Measurements from ENCODE around the gene SLCO1B1. TPM values are rescaled to one million over a fixed set of nuclear protein-coding genes. Genes with fewer than 3 reads are reported as not detected.

SLCO1B1 gene
- total RNA-seq, result not detected in 2 replicates

GRCh38 chr12:21130998-21131397 lies at the start of gene SLCO1B1:
TSS of gene SLCO1B1 (plus strand) at chr12:21131194. CDS start at chr12:21141575, 10,381 bp downstream.

Other genes starting within 250 kb of the SLCO1B1 start
- not detected in 2 replicates for gene SLCO1A2, start 203.7 kb downstream of the SLCO1B1 start, total RNA-seq
- not detected in 2 replicates for gene IAPP, start 241.7 kb downstream of the SLCO1B1 start, total RNA-seq

All from bronchial smooth muscle cell (primary cell).